HG03135 (cell line): Measurements from ENCODE around the gene VWA8.
A peak's percentile ranks its signal among the peaks of the same experiment; 100 is the strongest.

ENCODE experiments used
- ATAC-seq: cut with Tn5 transposase; IDR thresholded peaks from one replicate; pipeline ENCODE4 v1.9.1; 2021; ENCODE audit warnings: mild to moderate bottlenecking, moderate library complexity; ENCODE audit not compliant: unreplicated experiment

VWA8 gene

GRCh38 chr13:41697578-41697977, 263.3 kb downstream of the VWA8 start:
- ATAC-seq: no peak

DNA sequence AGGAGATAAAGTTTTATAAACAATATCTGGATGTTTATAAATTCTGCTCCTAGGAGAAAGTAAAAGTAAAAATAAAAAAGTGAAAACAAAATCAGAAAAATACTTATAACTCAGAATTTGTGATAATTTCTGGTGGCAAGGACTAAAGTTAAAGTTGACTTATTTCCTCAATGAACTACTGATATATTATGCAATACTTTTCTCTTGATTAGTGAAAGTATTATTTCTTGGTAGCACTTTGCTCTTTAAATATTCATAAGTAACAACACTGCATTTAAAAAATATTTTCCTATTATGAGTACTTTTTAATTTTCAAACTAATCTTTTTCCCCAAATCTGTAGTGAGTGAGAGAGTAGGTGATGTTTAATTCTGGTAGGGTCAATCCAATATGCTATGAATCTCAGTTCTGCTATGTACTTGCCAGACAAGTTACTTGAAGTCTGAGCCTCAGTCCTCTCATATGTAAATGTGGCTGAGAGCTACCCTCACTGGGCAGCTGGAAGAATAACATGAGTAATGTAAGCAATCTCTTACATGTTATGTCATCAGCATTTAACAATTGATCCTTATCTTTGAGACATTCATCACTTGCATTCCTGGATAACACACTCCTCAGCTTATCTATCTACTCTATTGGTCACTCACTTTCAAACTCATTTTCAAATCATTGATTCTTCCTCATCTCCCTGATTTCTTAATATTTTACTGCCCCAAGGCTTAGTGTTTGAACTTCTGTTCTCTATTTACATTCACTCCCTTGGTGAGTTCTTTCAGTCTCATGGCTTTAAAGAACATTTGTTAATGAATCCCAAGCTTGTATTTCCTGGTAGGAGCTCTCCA, 264.5 kb downstream of the VWA8 start:
- ATAC-seq: no peak

DNA sequence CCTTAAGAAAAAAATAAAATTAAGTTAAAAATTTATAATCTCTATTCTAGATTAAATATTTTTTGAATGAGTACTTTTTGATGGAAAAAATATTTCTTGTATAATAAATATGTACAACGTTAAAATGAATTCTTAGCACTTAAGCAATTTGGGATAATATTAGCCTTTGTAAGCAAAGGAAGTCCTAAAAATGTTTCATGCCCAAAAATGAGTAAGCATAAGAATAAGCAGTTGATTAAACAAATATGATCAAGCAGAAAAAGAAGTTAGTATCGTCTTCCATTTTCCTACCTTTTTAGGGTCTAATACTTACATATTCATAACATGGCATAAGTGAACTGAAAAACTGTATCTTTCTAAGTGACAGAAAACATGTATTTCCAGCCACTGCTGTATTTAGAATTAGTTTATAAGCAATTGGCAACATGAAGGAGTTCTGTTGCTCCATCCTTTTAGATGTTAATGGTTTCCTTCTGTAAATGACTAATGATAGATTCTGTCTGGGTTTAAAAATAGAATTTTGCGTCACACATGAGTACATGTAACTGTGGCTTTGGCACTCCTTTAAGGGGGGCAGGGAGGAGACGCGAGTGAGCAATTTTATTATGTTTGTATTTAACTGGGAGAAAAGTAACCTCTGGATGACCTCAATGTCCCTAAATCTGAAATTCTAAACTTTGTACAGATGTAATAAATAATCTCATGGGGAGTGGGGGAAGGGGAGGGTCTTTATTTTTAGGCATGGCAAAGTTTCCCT, 266.2 kb downstream of the VWA8 start:
- ATAC-seq: no peak

- ATAC-seq: no peak
Observed at GRCh38 chr13:41693434-41693833, 267.5 kb downstream of the VWA8 start.

DNA sequence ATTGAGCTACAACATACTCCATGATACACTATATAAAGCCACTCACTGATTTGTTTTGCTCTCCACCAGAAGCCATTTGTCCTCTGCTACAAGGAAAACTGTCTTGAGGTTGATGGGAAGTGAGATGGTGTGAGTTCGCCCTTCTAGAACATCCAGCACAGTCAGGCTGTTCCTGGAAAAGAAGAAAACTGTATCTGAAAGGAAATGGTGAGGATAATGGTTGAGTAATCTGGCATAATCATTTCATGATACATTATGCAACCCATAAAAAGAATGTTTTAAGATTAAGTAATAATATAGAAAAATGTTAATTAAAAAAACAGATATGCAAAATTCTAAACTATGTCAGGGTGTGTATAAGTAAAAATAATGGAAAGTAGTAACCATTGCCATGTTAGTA, 269.6 kb downstream of the VWA8 start:
- no peak for ATAC-seq

DNA sequence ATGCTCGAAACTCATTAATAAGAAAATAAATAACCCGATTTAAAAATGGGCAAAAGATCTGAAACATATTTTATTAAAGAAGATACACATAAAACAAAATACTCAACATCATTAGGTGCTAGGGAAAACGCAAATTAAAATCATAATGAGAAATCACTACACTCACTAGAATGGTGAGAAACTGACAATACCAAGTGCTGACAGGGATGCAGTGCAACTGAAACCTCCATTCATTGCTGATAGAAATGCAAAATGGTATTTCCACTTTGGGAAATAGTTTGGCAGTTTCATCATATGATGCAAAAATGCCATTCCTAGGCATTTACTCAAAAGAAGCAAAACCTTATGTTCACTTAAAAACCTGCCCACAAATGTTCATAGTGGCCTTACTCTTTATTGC, 278.1 kb downstream of the VWA8 start:
- no peak for ATAC-seq

DNA sequence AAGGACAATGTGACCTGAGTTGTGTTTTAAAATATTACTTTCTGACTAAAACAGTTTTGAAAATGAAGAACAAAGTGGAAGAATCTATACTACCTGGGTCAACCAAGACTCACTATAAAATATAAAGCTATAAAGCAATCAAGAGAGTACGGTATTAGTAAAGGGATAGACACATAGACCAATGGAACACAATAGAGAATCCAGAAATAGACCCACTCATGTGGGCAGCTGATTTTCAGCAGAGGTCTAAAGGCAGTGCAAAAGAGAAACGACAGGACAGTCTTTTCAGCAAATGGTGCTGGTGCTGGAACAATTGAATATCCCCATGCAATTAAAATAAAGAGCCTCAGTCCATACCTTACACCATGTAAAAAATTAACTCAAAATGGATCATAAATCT, 278.9 kb downstream of the VWA8 start:
- no peak for ATAC-seq

GRCh38 chr13:41681587-41681986, 279.3 kb downstream of the VWA8 start:
- no peak for ATAC-seq

DNA sequence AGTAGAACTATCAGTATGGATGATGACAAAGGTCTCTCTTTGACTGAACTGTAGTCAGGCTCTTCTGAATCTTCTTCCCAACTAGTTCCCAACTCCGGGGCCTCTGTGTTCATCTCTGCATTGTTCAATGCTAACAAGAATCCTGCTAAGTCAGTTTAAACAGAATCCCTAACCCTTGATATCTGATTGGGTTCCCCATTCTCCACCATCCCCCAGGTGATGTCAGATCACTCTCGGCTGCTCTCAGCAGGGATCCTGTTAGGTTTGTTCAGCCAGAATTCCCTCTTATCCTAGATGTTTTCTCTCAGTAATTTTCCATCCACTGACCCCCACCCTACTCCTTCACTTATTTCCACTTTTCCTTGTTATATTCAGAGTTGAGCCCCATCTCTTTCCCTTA, 280.0 kb downstream of the VWA8 start:
- ATAC-seq: no peak

- ATAC-seq: no peak
Observed at GRCh38 chr13:41678848-41679247, 282.1 kb downstream of the VWA8 start.

DNA sequence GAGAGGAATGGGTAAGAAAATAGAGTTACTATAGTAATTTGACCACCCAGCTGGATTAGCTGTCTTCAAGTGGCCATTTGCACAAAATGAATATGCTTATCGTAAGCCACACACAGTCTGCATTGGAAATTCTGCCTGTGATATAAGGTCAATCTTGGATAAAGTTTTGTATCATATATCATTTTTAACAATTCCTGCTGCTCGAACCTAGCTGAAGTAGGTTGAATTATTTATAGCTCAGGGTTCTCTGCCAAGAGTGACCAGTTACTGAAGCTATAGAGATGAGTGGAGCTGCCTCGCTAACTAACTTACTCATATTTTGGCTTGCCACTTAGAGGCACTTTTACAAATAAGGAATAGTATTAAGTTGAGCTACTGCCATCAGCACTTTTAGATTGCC, 282.7 kb downstream of the VWA8 start:
- ATAC-seq: no peak

GRCh38 chr13:41675306-41675705, 285.6 kb downstream of the VWA8 start:
- ATAC-seq: no peak

DNA sequence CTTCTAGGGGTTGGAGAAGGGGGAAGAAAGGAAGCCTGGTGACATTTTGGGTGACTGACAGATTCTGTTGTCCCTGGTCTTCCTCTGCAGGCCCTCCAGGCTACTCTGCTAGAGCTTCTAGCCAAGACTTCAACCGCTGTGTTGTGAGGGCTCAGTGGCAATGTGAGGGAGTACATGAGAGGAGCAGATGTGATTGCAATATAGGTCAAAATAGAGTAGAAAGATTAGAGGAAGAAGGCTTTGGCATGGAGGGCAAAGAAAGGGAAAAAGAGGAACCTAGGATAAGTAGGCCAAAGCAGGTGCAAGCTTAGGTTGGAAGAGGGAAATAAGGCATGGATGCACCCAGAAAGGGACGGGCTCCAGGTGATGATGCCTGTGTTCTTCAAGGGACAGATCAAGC, 286.7 kb downstream of the VWA8 start:
- no peak for ATAC-seq

DNA sequence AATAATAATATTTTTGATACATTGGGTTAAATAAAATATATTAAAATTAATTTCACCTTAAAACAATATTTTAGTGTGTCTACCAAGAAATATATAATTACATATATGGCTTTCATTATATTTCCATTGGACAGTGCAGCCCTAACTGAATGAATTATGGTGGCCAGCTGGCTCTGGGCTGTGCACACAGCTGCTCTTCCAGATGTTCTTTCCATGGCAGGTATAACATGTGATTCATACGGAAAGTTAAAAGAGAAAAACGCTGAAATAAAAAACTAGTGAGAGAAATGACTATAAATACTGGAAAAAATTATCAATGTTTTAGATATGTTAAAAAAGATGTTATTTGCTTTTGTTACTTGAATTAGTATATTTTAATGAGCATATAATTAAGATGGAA, 287.3 kb downstream of the VWA8 start:
- no peak for ATAC-seq

DNA sequence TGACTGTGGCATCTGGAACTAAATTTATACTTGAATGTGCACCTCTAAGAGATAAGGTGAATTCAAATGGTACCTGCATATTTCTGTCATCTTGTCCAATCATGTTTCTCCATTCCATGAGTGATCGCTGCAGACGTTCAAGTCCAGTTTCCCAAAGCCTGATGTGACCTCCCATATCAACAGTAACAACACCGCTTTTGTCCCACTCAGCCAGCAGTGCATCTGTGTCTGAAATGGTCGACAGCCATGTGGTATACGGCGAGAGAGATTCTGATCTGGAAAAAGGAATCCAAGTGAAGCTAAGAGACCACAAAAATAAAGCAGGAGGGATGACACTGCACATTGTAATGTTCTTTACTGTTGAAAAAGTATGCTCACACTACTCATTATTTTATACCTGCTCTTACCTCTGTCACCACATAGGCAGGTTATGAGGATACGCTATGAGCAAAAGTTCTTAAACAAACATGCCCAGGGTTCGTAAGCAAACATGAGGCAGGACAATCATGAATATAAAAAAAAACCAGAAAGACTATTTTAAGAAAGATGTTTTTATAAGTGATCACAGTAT, 290.0 kb downstream of the VWA8 start:
- no peak for ATAC-seq

GRCh38 chr13:41668130-41668757, 292.7 kb downstream of the VWA8 start:
- peak; percentile 74 for ATAC-seq

DNA sequence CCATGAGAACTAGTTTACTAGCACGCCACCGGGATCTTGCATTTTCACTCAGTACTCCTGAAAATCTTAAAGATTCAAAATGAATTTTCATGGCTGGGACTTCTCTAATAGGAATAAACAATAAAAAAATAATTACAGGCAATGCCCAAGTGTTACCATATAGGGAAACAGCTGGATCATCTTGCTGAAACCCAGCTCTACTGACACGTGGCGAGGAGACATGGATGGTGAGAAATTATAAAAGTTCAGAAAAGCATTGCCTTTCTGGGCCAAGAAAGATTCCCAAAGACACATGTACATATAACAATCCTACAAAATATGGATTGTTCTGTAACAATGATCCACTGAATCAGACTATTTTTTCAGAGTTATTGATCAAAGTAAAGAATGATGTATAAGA, 294.3 kb downstream of the VWA8 start:
- no peak for ATAC-seq

DNA sequence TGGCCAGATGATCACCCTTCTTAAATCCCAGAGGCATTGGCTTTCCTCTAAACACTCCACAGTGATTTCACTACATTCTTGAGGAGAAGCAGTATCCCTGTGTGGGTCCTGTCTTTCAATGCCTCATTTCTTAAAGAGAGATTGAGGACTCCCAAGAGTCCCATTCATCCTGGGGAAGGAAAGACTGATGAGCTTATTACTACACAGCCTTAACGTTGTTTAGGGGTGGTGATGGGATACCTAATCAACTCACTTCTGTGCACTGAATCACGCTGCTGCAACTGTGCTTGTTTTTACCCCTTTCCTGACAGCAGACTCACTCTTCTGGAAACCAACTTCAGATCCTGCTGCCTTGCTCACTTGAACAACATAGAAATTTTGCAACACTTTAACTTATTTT, 300.5 kb downstream of the VWA8 start:
- ATAC-seq: no peak

GRCh38 chr13:41658057-41658661, 302.8 kb downstream of the VWA8 start:
- ATAC-seq: no peak

DNA sequence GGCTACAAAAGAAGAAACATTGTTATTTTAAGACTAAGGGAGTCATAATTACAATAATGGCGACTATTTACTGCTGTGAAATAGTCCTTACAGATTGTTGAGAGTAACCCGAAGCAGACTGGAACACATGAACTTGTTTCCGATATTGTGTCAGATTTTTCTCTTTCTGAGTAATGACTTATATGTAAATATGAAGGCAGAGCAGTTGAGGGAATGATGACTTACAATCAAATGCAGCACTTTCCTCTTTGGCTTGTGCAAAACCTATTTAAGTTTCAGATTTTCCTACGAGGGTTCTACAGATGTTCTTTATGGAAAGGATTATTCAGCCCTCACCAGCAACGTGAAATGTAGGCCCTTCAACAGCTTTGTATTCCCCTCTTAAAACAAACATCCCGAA, 304.9 kb downstream of the VWA8 start:
- no peak for ATAC-seq

DNA sequence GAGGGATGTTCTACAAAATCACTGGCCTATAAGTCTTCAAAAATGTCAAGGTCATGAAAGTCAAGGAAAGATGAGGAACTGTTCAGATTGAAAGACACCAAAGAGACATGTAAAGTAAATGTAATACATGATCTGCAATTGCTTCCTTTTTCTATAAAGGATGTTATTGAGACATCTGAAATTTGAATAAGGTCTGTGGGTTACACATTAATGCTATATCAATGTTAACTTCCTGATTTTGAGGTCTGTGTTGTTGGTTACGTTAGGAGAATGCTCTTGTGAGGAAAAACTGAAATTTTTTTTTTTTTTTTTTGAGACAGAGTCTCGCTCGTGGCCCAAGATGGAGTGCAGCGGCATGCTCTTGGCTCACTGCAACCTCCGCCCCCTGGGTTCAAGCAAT, 306.1 kb downstream of the VWA8 start:
- no peak for ATAC-seq
